SJSA1 (cell line): Measurements from ENCODE around the gene KRT12. TPM values are rescaled to one million over a fixed set of nuclear protein-coding genes. Genes with fewer than 3 reads are reported as not detected.

Experiments used
- DNase-seq, 2 experiments: peaks; one replicate each; pipeline ENCODE4 v3.0.0-alpha.2; 2015 to 2020; ENCODE audit warnings: low spot score in 2 of 2, low read depth in 1 of 2
- H3K27ac ChIP-seq: fragments of 250-450 bp; sonication (Bioruptor Pico); 2 replicates; pipeline ENCODE4 v1.5.1; 2020; ENCODE audit warnings: mild to moderate bottlenecking, moderate library complexity
- H3K27me3 ChIP-seq: fragments of 250-450 bp; sonication (Bioruptor Pico); replicated peaks from 2 replicates; pipeline ENCODE4 v1.5.1; 2020; ENCODE audit warnings: mild to moderate bottlenecking, moderate library complexity
- H3K36me3 ChIP-seq: fragments of 250-450 bp; sonication (Bioruptor Pico); 2 replicates; pipeline ENCODE4 v1.5.1; 2020; ENCODE audit warnings: mild to moderate bottlenecking
- H3K4me1 ChIP-seq: fragments of 250-450 bp; sonication (Bioruptor Pico); replicated peaks from 2 replicates; pipeline ENCODE4 v1.6.1; 2021; ENCODE audit warnings: mild to moderate bottlenecking
- H3K4me3 ChIP-seq: fragments of 250-450 bp; sonication (Bioruptor Pico); 2 replicates; pipeline ENCODE4 v1.5.1; 2020; ENCODE audit warnings: mild to moderate bottlenecking
- H3K9me3 ChIP-seq: fragments of 250-450 bp; sonication (Bioruptor Pico); replicated peaks from 2 replicates; pipeline ENCODE4 v1.5.1; 2020; ENCODE audit warnings: mild to moderate bottlenecking
- total RNA-seq: library from RNA; depleted of rRNA; stranded (reverse); fragments of >200 nt; shearing (Covaris generic); gene quantifications from 2 replicates; pipeline ENCODE4 v1.2.3, GENCODE V29; 2014; rRNA removed

KRT12 gene
- not detected in 2 replicates for total RNA-seq

DNA sequence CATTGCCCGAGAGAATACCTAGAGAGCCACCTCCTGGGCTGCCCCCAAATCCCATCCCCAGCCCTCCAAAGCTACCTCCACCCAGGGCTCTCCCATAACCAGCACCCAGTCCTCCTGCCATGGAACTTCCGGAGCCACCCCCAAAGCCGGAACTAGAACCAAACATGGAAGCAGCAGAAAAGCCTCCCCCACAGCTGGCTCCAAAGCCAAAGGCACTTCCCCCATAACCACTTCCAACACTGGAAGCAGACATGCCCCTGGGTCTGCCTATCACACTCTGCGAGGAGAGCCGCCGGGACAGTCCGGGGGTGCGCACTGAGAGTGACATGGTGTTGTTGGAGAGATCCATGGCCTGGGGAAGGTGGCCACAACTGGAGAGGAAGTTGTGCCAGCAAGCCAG lies at the start of gene KRT12:
TSS of gene KRT12 (minus strand) at position 386 of the 400 bp plus-strand sequence. CDS start at position 349, 37 bp downstream.
- no peak for DNase-seq
- Histone ChIP-seq H3K27me3 (no peaks in the 10 kb centered on the region; the same call in 1 of the 2 replicates), H3K27ac (no peak within 1 kb of the TSS), H3K36me3 (no peaks in the 10 kb centered on the region), H3K4me3 (no peak within 1 kb of the TSS), H3K9me3 (no peaks in the 10 kb centered on the region), H3K4me1 (no peaks in the 10 kb centered on the region)

DNA sequence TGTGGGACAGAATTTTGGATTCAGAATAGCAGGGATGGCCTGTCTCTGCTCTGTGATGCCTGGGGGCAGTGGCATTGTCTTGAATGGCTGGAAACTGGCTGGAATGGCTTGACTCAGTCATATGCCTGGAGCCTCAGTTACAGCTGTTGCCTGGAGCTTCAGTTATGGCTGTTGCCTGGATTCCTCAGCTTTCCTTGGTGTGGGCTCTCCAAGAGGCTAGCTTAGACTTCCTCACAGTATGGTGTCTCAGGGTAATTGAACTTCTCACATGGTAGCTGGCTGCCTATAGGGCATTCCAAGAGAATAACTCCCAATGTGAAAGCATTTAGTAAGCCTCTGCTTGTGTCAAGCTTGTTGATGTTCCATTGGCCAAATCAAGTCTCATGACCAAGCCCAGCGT lies 49.3 kb upstream of the KRT12 start:
- H3K27ac ChIP-seq: peak overlapping the region; percentile 94
- no peaks in the 10 kb centered on the region for H3K36me3 ChIP-seq
- H3K9me3 ChIP-seq: no peaks in the 10 kb centered on the region
- no peaks in the 10 kb centered on the region for H3K27me3 ChIP-seq
- no peak overlapping the region for H3K4me3 ChIP-seq
- H3K4me1 ChIP-seq: peaks cover 21% of the 10 kb centered on the region
- DNase-seq: no peak

DNA sequence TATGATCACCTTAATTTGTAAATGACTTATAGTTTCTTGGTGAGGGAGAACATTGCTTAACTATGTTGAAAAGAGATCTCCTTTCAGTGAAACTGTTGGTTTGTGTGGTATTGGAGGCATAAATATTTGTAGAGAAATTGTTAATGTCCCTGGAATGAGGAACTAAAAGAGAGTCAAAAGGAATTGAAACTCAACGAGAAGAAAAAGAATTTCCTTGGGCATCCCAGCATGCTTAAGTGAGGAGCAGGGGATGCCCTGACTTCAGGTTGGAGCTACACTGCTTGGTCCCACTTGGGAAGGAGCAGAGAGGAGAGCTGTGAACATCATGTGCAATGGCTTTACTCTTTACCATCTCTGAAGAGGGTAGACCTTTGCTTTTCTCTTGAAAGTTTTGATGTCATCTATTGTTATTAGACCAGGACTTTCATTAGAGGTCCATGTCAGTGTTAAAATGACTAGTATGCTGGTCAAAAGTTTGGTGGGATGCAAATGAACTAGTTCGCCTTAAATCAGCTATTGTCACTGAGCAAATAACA lies 48.8 kb upstream of the KRT12 start:
- Histone ChIP-seq H3K27ac (peak overlapping the region; percentile 94), H3K4me1 (peaks cover 23% of the 10 kb centered on the region), H3K27me3 (no peaks in the 10 kb centered on the region), H3K4me3 (no peak overlapping the region), H3K9me3 (no peaks in the 10 kb centered on the region), H3K36me3 (no peaks in the 10 kb centered on the region)
- peak in 1 of 2 experiments; percentile 64 for DNase-seq

DNA sequence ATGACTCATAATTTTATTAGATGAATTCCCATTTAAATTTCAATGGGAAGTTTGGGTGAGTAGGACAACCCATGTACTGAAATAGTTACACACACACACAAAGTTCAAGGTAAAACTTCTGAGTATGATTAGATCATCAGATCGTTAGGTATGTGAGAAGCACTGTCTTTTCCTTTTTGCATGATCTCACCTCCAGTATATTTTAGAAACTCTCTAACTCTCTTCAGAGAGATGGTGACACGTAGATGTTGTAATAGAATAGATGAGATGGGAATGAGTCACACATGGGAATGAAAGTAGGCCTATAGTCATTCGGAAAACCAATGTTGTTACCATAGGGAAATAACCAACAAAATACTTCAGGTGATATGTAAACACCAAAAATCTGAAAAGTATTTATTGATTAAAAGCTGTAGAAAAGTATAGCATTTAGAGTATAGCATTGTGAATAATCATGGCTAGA lies 48.2 kb upstream of the KRT12 start:
- Histone ChIP-seq H3K27ac (peak overlapping the region; percentile 94), H3K36me3 (no peaks in the 10 kb centered on the region), H3K9me3 (no peaks in the 10 kb centered on the region), H3K4me1 (peaks cover 29% of the 10 kb centered on the region), H3K27me3 (no peaks in the 10 kb centered on the region), H3K4me3 (no peak overlapping the region)
- peak in 1 of 2 experiments; percentile 78 for DNase-seq

DNA sequence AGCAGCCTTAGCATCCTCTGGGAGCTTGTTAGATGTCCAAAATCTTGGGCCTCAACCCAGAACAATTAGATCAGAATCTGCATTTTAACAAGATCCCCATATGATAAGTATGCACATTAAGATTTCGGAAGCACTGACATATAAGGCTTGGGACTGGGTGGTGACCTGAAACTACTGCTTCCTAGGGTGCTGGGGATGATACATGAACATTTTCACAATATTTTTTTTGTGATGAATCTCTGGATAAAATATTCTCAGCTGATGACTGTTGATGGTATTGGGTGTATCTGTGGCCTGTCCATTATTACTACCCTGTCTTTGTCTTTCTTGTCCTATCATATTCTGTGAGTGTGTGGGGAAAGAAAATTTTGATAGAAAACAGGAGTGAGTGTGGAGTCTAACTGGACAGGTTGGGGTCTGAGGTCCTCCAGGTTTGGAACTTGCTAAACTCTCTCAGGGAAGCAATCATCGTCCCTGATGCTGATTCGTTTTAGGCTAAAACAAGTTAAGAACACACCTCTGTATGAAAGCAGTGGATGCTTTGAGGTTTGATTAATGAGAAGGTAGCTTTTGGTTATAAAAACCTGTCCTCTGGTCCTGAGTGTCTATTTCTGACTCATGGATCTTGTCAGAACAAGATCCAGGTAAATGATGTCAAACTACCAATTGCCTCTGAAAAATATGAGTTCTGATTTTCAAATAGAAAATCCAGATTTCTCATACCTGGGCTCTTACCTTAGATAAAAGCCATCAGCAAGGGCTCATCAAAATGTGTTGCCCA lies 47.2 kb upstream of the KRT12 start:
- Histone ChIP-seq H3K4me3 (no peak overlapping the region), H3K27ac (peak overlapping the region; percentile 94), H3K4me1 (peaks cover 37% of the 10 kb centered on the region), H3K27me3 (no peaks in the 10 kb centered on the region), H3K36me3 (no peaks in the 10 kb centered on the region), H3K9me3 (no peaks in the 10 kb centered on the region)
- no peak for DNase-seq

DNA sequence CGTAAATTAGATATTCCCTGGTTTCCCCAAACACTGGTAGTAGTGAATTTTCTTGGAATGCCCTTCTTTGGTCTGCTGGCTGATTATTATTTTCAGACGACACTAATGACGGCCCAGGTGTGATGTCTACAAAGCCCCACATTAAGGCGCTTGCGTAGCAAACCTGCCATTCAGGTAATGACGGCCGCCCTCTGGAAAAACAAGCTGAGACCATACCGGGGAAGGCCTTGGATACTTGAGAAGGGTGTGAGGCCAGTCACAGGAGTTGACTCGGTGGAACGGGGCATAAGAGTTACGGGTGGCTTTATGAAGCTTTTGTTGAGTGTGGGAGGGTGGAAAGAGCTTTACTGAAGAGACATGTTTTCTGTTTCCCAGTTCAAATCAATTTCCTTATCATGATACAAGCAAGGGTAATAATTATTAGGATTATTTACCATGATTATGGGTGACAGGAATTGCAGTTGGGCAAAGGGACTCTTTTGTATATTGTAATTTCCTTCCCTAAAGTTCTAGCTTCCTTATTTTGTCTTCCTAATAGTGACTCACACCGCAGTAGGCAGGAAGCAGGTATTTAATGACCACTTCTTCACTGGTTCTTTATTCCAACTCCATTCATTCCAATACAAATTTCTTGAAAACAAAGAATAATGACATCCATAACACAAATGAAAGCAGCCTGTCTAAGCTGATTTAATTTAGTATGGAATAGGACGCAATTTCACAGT lies 45.6 kb upstream of the KRT12 start:
- H3K9me3 ChIP-seq: no peaks in the 10 kb centered on the region
- H3K27ac ChIP-seq: no peak overlapping the region
- H3K27me3 ChIP-seq: no peaks in the 10 kb centered on the region
- no peak for DNase-seq
- peaks cover 40% of the 10 kb centered on the region for H3K4me1 ChIP-seq
- no peak overlapping the region for H3K4me3 ChIP-seq
- no peaks in the 10 kb centered on the region for H3K36me3 ChIP-seq

DNA sequence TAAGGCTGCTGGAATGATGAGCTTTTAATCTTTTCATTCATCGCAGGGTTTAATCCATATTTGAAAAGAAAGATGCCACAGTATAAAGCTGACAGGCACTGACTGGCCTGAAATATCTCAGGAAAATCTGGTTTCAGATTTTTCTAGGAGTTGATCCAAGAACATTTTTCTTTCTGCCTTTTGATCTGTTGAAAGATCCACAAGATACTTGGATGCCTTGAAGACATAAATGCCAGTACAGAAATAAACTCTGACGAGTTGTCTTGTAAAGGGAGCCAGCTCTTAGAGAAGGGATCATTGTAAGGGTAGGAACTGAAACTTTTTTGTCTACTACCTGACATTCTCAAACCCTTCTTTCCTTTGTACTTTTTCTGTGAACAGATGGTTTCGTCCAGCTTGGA lies 43.4 kb upstream of the KRT12 start:
- Histone ChIP-seq H3K36me3 (no peaks in the 10 kb centered on the region), H3K27me3 (no peaks in the 10 kb centered on the region), H3K4me1 (peaks cover 29% of the 10 kb centered on the region), H3K9me3 (no peaks in the 10 kb centered on the region), H3K4me3 (no peak overlapping the region), H3K27ac (peak overlapping the region; percentile 51)
- DNase-seq: no peak

DNA sequence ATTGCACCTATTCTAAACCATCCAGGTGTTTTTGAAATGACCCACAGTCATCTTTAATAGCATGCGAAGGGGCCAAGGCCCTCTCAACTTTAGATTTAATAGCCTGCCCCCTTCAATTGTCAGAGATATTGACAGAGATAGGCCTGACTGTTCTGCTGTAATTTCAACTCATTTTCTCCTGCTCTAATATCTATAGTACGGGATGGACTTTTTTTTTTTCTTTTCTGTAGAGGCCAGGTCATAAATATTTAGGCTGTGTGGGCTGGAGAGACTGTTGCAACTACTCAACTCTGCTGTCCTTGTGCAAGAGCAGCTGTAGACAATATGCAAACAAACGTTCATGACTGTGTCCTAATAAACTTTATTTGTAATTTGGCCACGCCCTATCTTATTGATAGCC lies 42.7 kb upstream of the KRT12 start:
- DNase-seq: no peak
- no peaks in the 10 kb centered on the region for H3K9me3 ChIP-seq
- H3K4me1 ChIP-seq: peaks cover 22% of the 10 kb centered on the region
- no peaks in the 10 kb centered on the region for H3K36me3 ChIP-seq
- no peaks in the 10 kb centered on the region for H3K27me3 ChIP-seq
- H3K4me3 ChIP-seq: no peak overlapping the region
- H3K27ac ChIP-seq: peak overlapping the region; percentile 51

DNA sequence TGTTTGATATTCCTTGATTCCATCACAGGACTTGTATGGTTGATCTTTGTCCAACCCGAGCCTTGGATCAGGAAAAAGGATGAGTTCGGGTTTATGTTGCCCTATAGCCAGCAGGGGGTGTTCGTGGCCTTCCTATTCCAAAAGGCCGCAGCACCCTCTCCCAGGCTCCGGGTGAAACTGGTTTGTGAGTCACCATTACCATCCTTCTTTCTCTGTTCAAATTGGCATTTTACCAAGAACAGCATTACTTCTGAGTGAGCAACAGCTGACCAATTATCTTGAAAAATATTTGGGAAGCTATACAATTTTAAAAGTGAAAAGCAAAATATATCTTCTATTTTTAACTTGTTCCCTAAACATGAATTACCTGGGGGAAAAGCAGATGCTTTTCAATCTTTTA lies 42.3 kb upstream of the KRT12 start:
- Histone ChIP-seq H3K4me3 (no peak overlapping the region), H3K36me3 (no peaks in the 10 kb centered on the region), H3K27ac (peak overlapping the region; percentile 51), H3K27me3 (no peaks in the 10 kb centered on the region), H3K4me1 (peaks cover 19% of the 10 kb centered on the region), H3K9me3 (no peaks in the 10 kb centered on the region)
- peak; percentile 83 to 87 for DNase-seq

DNA sequence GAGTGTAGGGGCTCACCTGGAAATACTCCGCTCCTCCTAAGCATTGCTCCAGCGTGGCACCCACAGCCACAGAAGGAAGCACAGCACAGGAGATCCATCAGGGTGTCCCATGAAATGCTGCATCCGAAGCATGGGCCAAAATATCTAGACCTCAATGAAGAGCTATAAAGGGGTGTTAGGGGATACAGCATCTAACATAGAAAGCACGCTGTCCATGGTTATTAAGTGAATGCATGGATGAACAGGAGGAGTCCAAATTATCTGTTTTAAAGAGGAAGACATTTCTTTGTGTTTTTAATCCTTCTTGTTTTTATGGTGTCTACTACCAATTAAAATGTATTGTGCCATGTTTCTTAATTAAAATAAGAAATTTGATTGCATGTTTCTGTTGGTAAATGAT lies 39.6 kb upstream of the KRT12 start:
- no peak overlapping the region for H3K27ac ChIP-seq
- H3K27me3 ChIP-seq: no peaks in the 10 kb centered on the region
- no peaks in the 10 kb centered on the region for H3K36me3 ChIP-seq
- peaks cover 38% of the 10 kb centered on the region for H3K4me1 ChIP-seq
- H3K4me3 ChIP-seq: no peak overlapping the region
- no peak for DNase-seq
- no peaks in the 10 kb centered on the region for H3K9me3 ChIP-seq

DNA sequence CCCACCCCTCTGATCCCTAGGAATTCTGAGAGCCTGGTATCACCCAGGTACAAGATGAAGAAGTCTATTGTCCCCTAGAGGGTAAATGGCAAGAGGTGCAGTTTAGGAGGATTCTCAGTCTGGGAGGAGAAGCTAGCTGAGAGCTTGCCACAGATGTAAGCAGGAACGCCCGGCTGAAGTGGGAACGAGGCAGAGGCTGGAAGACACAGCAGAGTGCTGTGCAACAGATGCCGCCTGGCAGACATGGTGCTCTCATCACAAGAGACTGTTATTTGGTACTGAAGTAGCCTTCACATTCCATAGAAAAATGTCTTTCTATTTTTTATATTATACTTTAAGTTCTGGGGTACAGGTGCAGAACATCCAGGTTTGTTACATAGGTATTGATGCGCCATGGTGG lies 38.3 kb upstream of the KRT12 start:
- H3K4me1 ChIP-seq: peaks cover 38% of the 10 kb centered on the region
- no peaks in the 10 kb centered on the region for H3K36me3 ChIP-seq
- H3K4me3 ChIP-seq: no peak overlapping the region
- H3K27ac ChIP-seq: no peak overlapping the region
- no peaks in the 10 kb centered on the region for H3K27me3 ChIP-seq
- DNase-seq: no peak
- no peaks in the 10 kb centered on the region for H3K9me3 ChIP-seq

DNA sequence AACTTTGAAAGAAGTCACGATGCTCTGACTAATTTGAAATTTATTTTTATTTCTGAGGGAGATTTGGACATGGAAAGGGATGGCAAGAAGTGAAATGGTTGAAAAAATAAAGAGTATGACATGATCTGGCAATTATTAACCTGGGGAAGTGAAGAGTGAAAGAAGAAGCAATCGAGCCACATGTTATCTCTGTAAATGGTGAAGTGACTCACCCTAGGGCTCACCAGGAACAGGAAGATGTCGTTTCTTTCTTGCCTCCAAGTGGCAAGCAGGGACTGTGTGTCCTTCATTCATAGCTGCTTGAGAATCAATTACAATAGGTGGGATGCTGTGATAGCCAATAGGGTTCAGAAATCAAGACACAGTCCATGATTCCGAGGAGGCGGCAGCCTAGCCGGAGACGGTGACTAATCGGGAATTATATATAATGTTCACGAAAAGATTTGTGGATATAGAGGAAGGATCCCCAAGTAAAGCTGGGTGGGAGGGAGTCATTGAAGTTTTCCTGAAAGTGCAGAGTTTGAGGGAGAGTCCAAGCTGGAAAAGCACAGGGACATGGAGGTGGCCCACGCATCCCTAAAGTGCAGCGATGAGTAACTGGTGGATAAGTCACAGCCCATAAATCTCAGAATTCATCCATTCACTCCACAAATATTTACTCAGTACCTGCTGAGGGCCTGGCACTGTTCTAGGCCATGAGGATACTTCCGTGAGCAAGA lies 36.3 kb upstream of the KRT12 start:
- H3K27ac ChIP-seq: peak overlapping the region; percentile 74
- H3K36me3 ChIP-seq: no peaks in the 10 kb centered on the region
- no peak overlapping the region for H3K4me3 ChIP-seq
- DNase-seq: peak; percentile 44 to 54
- H3K4me1 ChIP-seq: peaks cover 25% of the 10 kb centered on the region
- H3K9me3 ChIP-seq: no peaks in the 10 kb centered on the region
- no peaks in the 10 kb centered on the region for H3K27me3 ChIP-seq

DNA sequence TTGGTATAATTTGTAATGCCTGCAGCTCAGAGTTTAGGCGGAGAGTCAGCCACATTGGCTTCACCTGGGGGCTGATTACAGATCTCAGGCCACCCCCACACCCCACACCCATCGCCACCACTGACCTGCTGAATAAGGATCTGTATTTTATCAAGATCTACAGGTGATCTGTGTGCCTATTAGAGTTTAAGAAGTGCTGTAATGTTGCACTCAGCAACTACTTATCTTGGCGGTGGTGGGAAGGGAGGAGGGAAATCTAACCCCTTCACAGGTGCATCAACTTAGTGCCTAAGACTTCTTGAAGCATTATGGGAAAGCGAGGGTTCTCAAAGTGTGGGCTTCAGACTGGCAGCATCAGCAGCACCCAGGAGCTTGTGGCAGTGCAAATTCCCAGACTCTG lies 35.5 kb upstream of the KRT12 start:
- Histone ChIP-seq H3K4me3 (no peak overlapping the region), H3K36me3 (no peaks in the 10 kb centered on the region), H3K27me3 (no peaks in the 10 kb centered on the region), H3K27ac (peak overlapping the region; percentile 74), H3K4me1 (peaks cover 25% of the 10 kb centered on the region), H3K9me3 (no peaks in the 10 kb centered on the region)
- no peak for DNase-seq
